Mesangial cell (primary cell): ENCODE results near the gene CENPVL1. TPM values are rescaled to one million over a fixed set of nuclear protein-coding genes. Genes with fewer than 3 reads are reported as not detected.

ENCODE experiments used
- total RNA-seq: library from RNA; depleted of rRNA; stranded (reverse); fragments of >200 nt; gene quantifications from 2 replicates; pipeline ENCODE4 v1.2.3, GENCODE V29; 2015

CENPVL1 gene
- not detected in 2 replicates for total RNA-seq

GRCh38 chrX:51710277-51711164, at the start of gene CENPVL1:
CENPVL1 (plus strand) TSS chrX:51710512; CDS start chrX:51710512, 0 bp downstream.

GRCh38 chrX:51682720-51683062, 27.6 kb upstream of the CENPVL1 start, which contains the start of gene CENPVL2:
CENPVL2 (minus strand) TSS chrX:51682831; CDS start chrX:51682831, 0 bp downstream.

GRCh38 chrX:51743179-51743957, 33.1 kb downstream of the CENPVL1 start, which contains the start of gene GSPT2:
GSPT2 (plus strand) TSS chrX:51743442; CDS start chrX:51743627, 185 bp downstream.

Other genes starting within 250 kb of the CENPVL1 start
- gene NUDT11, start 213.9 kb upstream of the CENPVL1 start, total RNA-seq: 5.7 and 8.5 TPM in 2 replicates
- under 0.01 and 0.33 TPM in 2 replicates for gene CENPVL3, start 91.6 kb upstream of the CENPVL1 start, total RNA-seq
- gene CENPVL2, start 27.7 kb upstream of the CENPVL1 start, total RNA-seq: not detected in 2 replicates
- gene GSPT2, start 32.9 kb downstream of the CENPVL1 start, total RNA-seq: 3.3 and 5.2 TPM in 2 replicates
- gene MAGED1, start 183.1 kb downstream of the CENPVL1 start, total RNA-seq: 180 and 247 TPM in 2 replicates